Thyroid gland (tissue), 4 donors: Measurements from ENCODE around the gene AKR1C2. TPM values are rescaled to one million over a fixed set of nuclear protein-coding genes. Genes with fewer than 3 reads are reported as not detected.
"Not testable (repeated sequence)": the region's sequence is repeated elsewhere in the genome, so short reads cannot be mapped to it uniquely, and the experiment has no call there.

Source experiments
- DNase-seq, 2 donors: peaks; one replicate each; pipeline ENCODE4 v3.0.0-alpha.2; 2019
- H3K27ac ChIP-seq, 3 donors: fragments of 200-600 bp; sonication (generic); 1 replicate in 2 of 3; 2 replicates in 1 of 3; pipeline ENCODE4 v1.5.1; 2016 to 2019; ENCODE audit warnings: mild to moderate bottlenecking in 1 of 3, moderate library complexity in 1 of 3
- H3K27me3 ChIP-seq: fragments of 200-600 bp; sonication (generic); one replicate; pipeline ENCODE4 v1.5.1; 2019
- H3K36me3 ChIP-seq, 2 donors: fragments of 200-600 bp; sonication (generic); one replicate each; pipeline ENCODE4 v1.5.1; 2016 to 2019
- H3K4me1 ChIP-seq, 2 donors: fragments of 200-600 bp; sonication (generic); one replicate each; pipeline ENCODE4 v1.5.1; 2017 to 2019
- H3K4me3 ChIP-seq, 3 donors: fragments of 200-600 bp; sonication (generic); replicated peaks in 1 of 3; 1 replicate in 2 of 3; 2 replicates in 1 of 3; pipeline ENCODE4 v1.5.1; 2016; ENCODE audit warnings: mild to moderate bottlenecking in 1 of 3
- H3K9me3 ChIP-seq: fragments of 200-600 bp; sonication (generic); one replicate; pipeline ENCODE4 v1.5.1; 2017
- CTCF ChIP-seq, 6 experiments: fragments of 200-600 bp in 3 of 6; fragments of 450-650 bp in 3 of 6; sonication (generic) in 3 of 6; IDR thresholded peaks; one replicate each; pipeline ENCODE4 v1.5.1; 2016 to 2019; ENCODE audit warnings: antibody characterized with exemption in 6 of 6, mild to moderate bottlenecking in 2 of 6, inconsistent platforms in 1 of 6, moderate library complexity in 1 of 6
- POLR2A ChIP-seq, 2 donors: fragments of 450-650 bp; IDR thresholded peaks; one replicate each; pipeline ENCODE4 v1.6.1; 2017; ENCODE audit warnings: antibody characterized with exemption in 2 of 2, mild to moderate bottlenecking in 2 of 2, moderate library complexity in 1 of 2
- WGBS, 2 donors: methylation state at CpG; one replicate each; pipeline ENCODE4 v1.1.5; 2017; 5-methylcytosine and 5-hydroxymethylcytosine counted together
- intact Hi-C: fragments of 100-400 bp; cut with DNase I; formaldehyde crosslinking; loops from one replicate; pipeline ENCODE4 v1.15.1; 2023
- total RNA-seq, 4 donors: library from RNA; depleted of rRNA; stranded (reverse); fragments of >200 nt; gene quantifications; one replicate each; pipeline ENCODE4 v1.2.3, GENCODE V29; 2016

Gene AKR1C2
- total RNA-seq, 4 donors from 2014 or later = 48.2 to 59.9 (median 53.9) TPM

GRCh38 chr10:5033061-5033778 lies 29.6 kb upstream of the AKR1C2 start:
- 49 to 87% methylated on average over 2 of the region's 2 CpGs for WGBS, 2 donors
- TF ChIP-seq POLR2A (IDR thresholded peaks at IDR 0.05) (no peak), CTCF (IDR thresholded peaks at IDR 0.05) (no peak)
- no peak for DNase-seq

GRCh38 chr10:5032444-5032843 lies 28.8 kb upstream of the AKR1C2 start:
- H3K27me3 ChIP-seq, H3K4me1 ChIP-seq, H3K9me3 ChIP-seq, H3K27ac ChIP-seq, DNase-seq, H3K4me3 ChIP-seq, intact Hi-C loops, H3K36me3 ChIP-seq: not testable (repeated sequence)
- WGBS, 2 donors = 89 to 90% methylated on average over 2 to 14 of the region's 22 CpGs

More at GRCh38 chr10:5033061-5033778, 29.6 kb upstream of the AKR1C2 start:
- no peak overlapping the region for H3K27ac ChIP-seq
- no peaks in the 10 kb centered on the region for H3K9me3 ChIP-seq
- H3K27me3 ChIP-seq = no peaks in the 10 kb centered on the region
- H3K36me3 ChIP-seq = no peaks in the 10 kb centered on the region
- no peaks in the 10 kb centered on the region for H3K4me1 ChIP-seq
- intact Hi-C loops = no loop called here
- H3K4me3 ChIP-seq = no peak overlapping the region

GRCh38 chr10:5031588-5031987 lies 27.9 kb upstream of the AKR1C2 start:
- H3K36me3 ChIP-seq, H3K27ac ChIP-seq, H3K4me1 ChIP-seq, intact Hi-C loops, H3K27me3 ChIP-seq, DNase-seq, H3K9me3 ChIP-seq, H3K4me3 ChIP-seq: not testable (repeated sequence)
- 91 to 92% methylated on average over 4 of the region's 4 CpGs for WGBS, 2 donors

GRCh38 chr10:5030989-5031388 lies 27.3 kb upstream of the AKR1C2 start:
- 93% methylated on average over 1 of the region's 1 CpG for WGBS, 2 donors
- no peak for DNase-seq
- TF ChIP-seq POLR2A (IDR thresholded peaks at IDR 0.05) = no peak
- no peak for TF ChIP-seq CTCF (IDR thresholded peaks at IDR 0.05)
- Histone ChIP-seq H3K27ac (no peak overlapping the region), H3K4me1 (no peaks in the 10 kb centered on the region), H3K4me3 (no peak overlapping the region), H3K9me3 (no peaks in the 10 kb centered on the region), H3K36me3 (no peaks in the 10 kb centered on the region), H3K27me3 (no peaks in the 10 kb centered on the region)
- intact Hi-C loops = no loop called here

GRCh38 chr10:5025461-5025881 lies 21.8 kb upstream of the AKR1C2 start:
- H3K36me3 ChIP-seq, H3K27ac ChIP-seq, H3K9me3 ChIP-seq, H3K4me3 ChIP-seq, H3K27me3 ChIP-seq, intact Hi-C loops, DNase-seq, H3K4me1 ChIP-seq: not testable (repeated sequence)

GRCh38 chr10:5023177-5023805 lies 19.6 kb upstream of the AKR1C2 start:
- TF ChIP-seq CTCF (IDR thresholded peaks at IDR 0.05) = no peak
- TF ChIP-seq POLR2A (IDR thresholded peaks at IDR 0.05) = no peak
- intact Hi-C loops = no loop called here

GRCh38 chr10:5021624-5022290 lies 18.1 kb upstream of the AKR1C2 start:
- H3K36me3 ChIP-seq, H3K9me3 ChIP-seq, H3K4me3 ChIP-seq, intact Hi-C loops, DNase-seq, H3K27ac ChIP-seq, H3K27me3 ChIP-seq: not testable (repeated sequence)
- 80 to 81% methylated on average over 10 of the region's 10 CpGs for WGBS, 2 donors
- peaks cover 32 to 33% of the 10 kb centered on the region in 2 donors for H3K4me1 ChIP-seq

More at GRCh38 chr10:5023177-5023805, 19.6 kb upstream of the AKR1C2 start:
- no peaks in the 10 kb centered on the region for H3K36me3 ChIP-seq
- no peaks in the 10 kb centered on the region for H3K9me3 ChIP-seq
- H3K27ac ChIP-seq = no peak overlapping the region
- no peak for DNase-seq
- no peaks in the 10 kb centered on the region for H3K27me3 ChIP-seq
- 57 to 61% methylated on average over 4 of the region's 4 CpGs for WGBS, 2 donors
- H3K4me3 ChIP-seq = no peak overlapping the region
- peaks cover 26 to 27% of the 10 kb centered on the region in 2 donors for H3K4me1 ChIP-seq

GRCh38 chr10:5019770-5020612 lies 16.3 kb upstream of the AKR1C2 start:
- peaks cover 32 to 33% of the 10 kb centered on the region in 2 donors for H3K4me1 ChIP-seq
- H3K9me3 ChIP-seq, intact Hi-C loops, H3K4me3 ChIP-seq, H3K36me3 ChIP-seq, H3K27me3 ChIP-seq: not testable (repeated sequence)
- H3K27ac ChIP-seq = peak overlapping the region; percentile 80 to 97 (median 86)
- 65 to 79% methylated on average over 6 of the region's 6 CpGs for WGBS, 2 donors
- peak; percentile 61 to 79 for DNase-seq
